Measurements from ENCODE around the gene LRRC49. TPM values are rescaled to one million over a fixed set of nuclear protein-coding genes. Genes with fewer than 3 reads are reported as not detected.

LRRC49 gene
- total RNA-seq, 1 experiment from 2014 or later = 7.4 TPM

GRCh38 chr15:70962084-70962483 lies 69.5 kb downstream of the LRRC49 start:
- H3K27me3 ChIP-seq (ENCODE audit: insufficient read depth, low read length) = no peaks in the 10 kb centered on the region
- ChIA-PET POLR2A (no interaction called here), RAD21 (ENCODE audit: low non-redundant PET in 1 of 2, low total read pairs in 2 of 2, uncharacterized antibody in 2 of 2, unreplicated experiment in 2 of 2) (no interaction called here), CTCF (no interaction called here)
- no peak overlapping the region for H3K27ac ChIP-seq (ENCODE audit: low read depth, low read length)
- no peak overlapping the region for H3K4me3 ChIP-seq (replicated peaks in 1 of 2; ENCODE audit: low read depth in 1 of 2, low read length in 2 of 2)
- H3K4me2 ChIP-seq (ENCODE audit: low read length) = no peak overlapping the region
- ATAC-seq (no peak), DNase-seq (ENCODE audit: low read depth, low spot score) (no peak)
- TF ChIP-seq CBX3 (IDR thresholded peaks at IDR 0.05; ENCODE audit: low read depth) (no peak), FOSL1 (IDR thresholded peaks at IDR 0.05; ENCODE audit: low read depth) (no peak)
- TF ChIP-seq, protein P1, sequence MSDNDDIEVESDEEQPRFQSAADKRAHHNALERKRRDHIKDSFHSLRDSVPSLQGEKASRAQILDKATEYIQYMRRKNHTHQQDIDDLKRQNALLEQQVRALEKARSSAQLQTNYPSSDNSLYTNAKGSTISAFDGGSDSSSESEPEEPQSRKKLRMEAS (IDR thresholded peaks at IDR 0.05) = no peak
- no peaks in the 10 kb centered on the region for H3K9me2 ChIP-seq (ENCODE audit: insufficient read depth)
- no peaks in the 10 kb centered on the region for H3K9me3 ChIP-seq (ENCODE audit: control insufficient read depth in 1 of 2, insufficient read depth in 1 of 2, low read depth in 1 of 2, low read length in 2 of 2)
- H3K36me3 ChIP-seq (ENCODE audit: control insufficient read depth in 1 of 2, insufficient read depth in 2 of 2, low read length in 2 of 2) = no peaks in the 10 kb centered on the region
- no TSS peak for BruUV-seq (replicated peaks)
- intact Hi-C loops (cut with micrococcal nuclease) = no loop called here
- no peaks in the 10 kb centered on the region for H3K4me1 ChIP-seq (ENCODE audit: control insufficient read depth in 1 of 2, insufficient read depth in 2 of 2, low read length in 2 of 2)
- no peak overlapping the region for H2AFZ ChIP-seq (ENCODE audit: low read depth, low read length, poor library complexity, severe bottlenecking)
- no peak overlapping the region for H3K9ac ChIP-seq (ENCODE audit: low read length)
- H3K79me2 ChIP-seq (ENCODE audit: insufficient read depth, low read length) = no peaks in the 10 kb centered on the region
- H4K20me1 ChIP-seq (ENCODE audit: insufficient read depth) = no peaks in the 10 kb centered on the region

DNA sequence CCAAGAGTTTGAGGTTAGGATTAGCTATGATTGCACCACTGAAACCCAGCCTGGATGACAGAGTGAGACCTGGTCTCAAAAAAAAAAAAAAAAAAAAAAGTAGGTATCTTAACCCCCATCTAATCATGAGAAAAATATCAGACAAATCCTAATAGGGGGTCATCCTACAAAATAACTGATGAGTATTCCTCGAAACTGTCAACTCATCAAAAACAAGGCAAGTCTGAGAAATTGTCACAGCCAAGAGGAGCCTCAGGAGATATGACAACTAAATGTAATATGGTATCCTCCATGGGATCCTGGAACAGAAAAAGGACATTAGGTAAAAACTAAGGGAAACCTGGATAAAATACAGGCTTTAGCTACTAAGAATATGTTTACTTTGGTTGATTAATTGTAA lies 70.6 kb downstream of the LRRC49 start:
- no TSS peak for BruUV-seq (replicated peaks)
- no peaks in the 10 kb centered on the region for H3K79me2 ChIP-seq (ENCODE audit: insufficient read depth, low read length)
- no peaks in the 10 kb centered on the region for H3K9me3 ChIP-seq (ENCODE audit: control insufficient read depth in 1 of 2, insufficient read depth in 1 of 2, low read depth in 1 of 2, low read length in 2 of 2)
- DNase-seq (ENCODE audit: low read depth, low spot score) = no peak
- no peak for TF ChIP-seq FOSL1 (IDR thresholded peaks at IDR 0.05; ENCODE audit: low read depth)
- no peak for TF ChIP-seq ELF1 (IDR thresholded peaks at IDR 0.05; ENCODE audit: borderline replicate concordance, low read depth)
- no peak for TF ChIP-seq ZNF274 (IDR thresholded peaks at IDR 0.05; ENCODE audit: low read depth, low read length)
- TF ChIP-seq, protein P2, sequence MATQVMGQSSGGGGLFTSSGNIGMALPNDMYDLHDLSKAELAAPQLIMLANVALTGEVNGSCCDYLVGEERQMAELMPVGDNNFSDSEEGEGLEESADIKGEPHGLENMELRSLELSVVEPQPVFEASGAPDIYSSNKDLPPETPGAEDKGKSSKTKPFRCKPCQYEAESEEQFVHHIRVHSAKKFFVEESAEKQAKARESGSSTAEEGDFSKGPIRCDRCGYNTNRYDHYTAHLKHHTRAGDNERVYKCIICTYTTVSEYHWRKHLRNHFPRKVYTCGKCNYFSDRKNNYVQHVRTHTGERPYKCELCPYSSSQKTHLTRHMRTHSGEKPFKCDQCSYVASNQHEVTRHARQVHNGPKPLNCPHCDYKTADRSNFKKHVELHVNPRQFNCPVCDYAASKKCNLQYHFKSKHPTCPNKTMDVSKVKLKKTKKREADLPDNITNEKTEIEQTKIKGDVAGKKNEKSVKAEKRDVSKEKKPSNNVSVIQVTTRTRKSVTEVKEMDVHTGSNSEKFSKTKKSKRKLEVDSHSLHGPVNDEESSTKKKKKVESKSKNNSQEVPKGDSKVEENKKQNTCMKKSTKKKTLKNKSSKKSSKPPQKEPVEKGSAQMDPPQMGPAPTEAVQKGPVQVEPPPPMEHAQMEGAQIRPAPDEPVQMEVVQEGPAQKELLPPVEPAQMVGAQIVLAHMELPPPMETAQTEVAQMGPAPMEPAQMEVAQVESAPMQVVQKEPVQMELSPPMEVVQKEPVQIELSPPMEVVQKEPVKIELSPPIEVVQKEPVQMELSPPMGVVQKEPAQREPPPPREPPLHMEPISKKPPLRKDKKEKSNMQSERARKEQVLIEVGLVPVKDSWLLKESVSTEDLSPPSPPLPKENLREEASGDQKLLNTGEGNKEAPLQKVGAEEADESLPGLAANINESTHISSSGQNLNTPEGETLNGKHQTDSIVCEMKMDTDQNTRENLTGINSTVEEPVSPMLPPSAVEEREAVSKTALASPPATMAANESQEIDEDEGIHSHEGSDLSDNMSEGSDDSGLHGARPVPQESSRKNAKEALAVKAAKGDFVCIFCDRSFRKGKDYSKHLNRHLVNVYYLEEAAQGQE (IDR thresholded peaks at IDR 0.05; ENCODE audit: low read depth) = no peak
- no peak for TF ChIP-seq YY1 (IDR thresholded peaks at IDR 0.05; ENCODE audit: extremely low read depth, insufficient replicate concordance, low read depth, low read length)
- no peak for TF ChIP-seq TCF7L2 (IDR thresholded peaks at IDR 0.05; ENCODE audit: borderline replicate concordance, extremely low read depth, insufficient read depth, insufficient read length)
- TF ChIP-seq CEBPB (IDR thresholded peaks at IDR 0.05; ENCODE audit: low read depth) = no peak
- TF ChIP-seq ZBTB33 (IDR thresholded peaks at IDR 0.05; ENCODE audit: extremely low read depth, insufficient replicate concordance, low read length) = no peak
- TF ChIP-seq JUND (IDR thresholded peaks at IDR 0.05) = no peak
- H4K20me1 ChIP-seq (ENCODE audit: insufficient read depth) = no peaks in the 10 kb centered on the region
- H3K27me3 ChIP-seq (ENCODE audit: insufficient read depth, low read length) = no peaks in the 10 kb centered on the region
- no peak overlapping the region for H3K27ac ChIP-seq (ENCODE audit: low read depth, low read length)
- H3K4me1 ChIP-seq (ENCODE audit: control insufficient read depth in 1 of 2, insufficient read depth in 2 of 2, low read length in 2 of 2) = no peaks in the 10 kb centered on the region
- ChIA-PET POLR2A (no interaction called here), CTCF (no interaction called here), RAD21 (ENCODE audit: low non-redundant PET in 1 of 2, low total read pairs in 2 of 2, uncharacterized antibody in 2 of 2, unreplicated experiment in 2 of 2) (no interaction called here)
- no peak overlapping the region for H3K9ac ChIP-seq (ENCODE audit: low read length)
- H3K9me2 ChIP-seq (ENCODE audit: insufficient read depth) = no peaks in the 10 kb centered on the region
- H3K36me3 ChIP-seq (ENCODE audit: control insufficient read depth in 1 of 2, insufficient read depth in 2 of 2, low read length in 2 of 2) = no peaks in the 10 kb centered on the region
- no peak overlapping the region for H2AFZ ChIP-seq (ENCODE audit: low read depth, low read length, poor library complexity, severe bottlenecking)
- H3K4me3 ChIP-seq (replicated peaks in 1 of 2; ENCODE audit: low read depth in 1 of 2, low read length in 2 of 2) = no peak overlapping the region
- intact Hi-C loops (cut with micrococcal nuclease) = no loop called here
- no peak overlapping the region for H3K4me2 ChIP-seq (ENCODE audit: low read length)
- ATAC-seq = no peak
